ENCODE measurements around the gene MEIOB. TPM values are rescaled to one million over a fixed set of nuclear protein-coding genes. Genes with fewer than 3 reads are reported as not detected.

MEIOB gene
- total RNA-seq, 2 experiments from 2014 or later, result not detected

DNA sequence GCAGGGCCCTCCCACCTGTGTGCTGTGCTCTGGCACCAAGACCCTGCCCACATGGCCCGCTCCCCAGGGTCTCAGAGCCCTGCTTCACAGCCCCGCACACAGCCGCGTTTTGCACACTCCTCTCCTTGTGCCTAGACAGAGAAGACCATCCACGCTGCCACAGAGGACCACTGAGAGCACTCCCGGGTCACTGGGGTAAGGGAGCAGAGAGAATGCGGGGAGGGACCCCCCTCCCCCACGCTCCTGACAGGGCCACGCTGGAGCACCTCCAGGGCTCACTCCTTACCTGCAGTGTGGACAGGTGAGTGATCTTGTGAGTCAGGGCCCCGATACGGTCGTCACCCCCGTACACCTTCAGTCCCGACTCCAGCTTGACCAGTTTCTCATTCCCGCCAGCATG lies 52.4 kb downstream of the MEIOB start:
- peaks cover 65% of the 10 kb centered on the region for H3K36me3 ChIP-seq (ENCODE audit: insufficient read depth, low read length)
- Mint-ChIP-seq H3K4me1 (ENCODE audit: low read depth) (peaks cover 3% of the 10 kb centered on the region), H3K36me3 (ENCODE audit: low read depth) (peaks cover 24% of the 10 kb centered on the region), H3K27me3 (no peaks in the 10 kb centered on the region), H3K27ac (no peak overlapping the region), H3K9me3 (no peaks in the 10 kb centered on the region), H3K4me3 (no peak overlapping the region)
- TF ChIP-seq CTCF (IDR thresholded peaks at IDR 0.05), result no peak
- H3K27me3 ChIP-seq (ENCODE audit: control insufficient read depth in 1 of 2, insufficient read depth in 2 of 2, low read length in 2 of 2), result no peaks in the 10 kb centered on the region
- CTCF ChIA-PET, result no interaction called here
- H3K27ac ChIP-seq (ENCODE audit: low read depth in 1 of 2, low read length in 2 of 2), result no peak overlapping the region
- intact Hi-C loops (cut with DNase I, micrococcal nuclease), result no loop called here
- DNase-seq (no peak), ATAC-seq (ENCODE audit: poor library complexity) (no peak)
- peaks cover 19% of the 10 kb centered on the region for H3K4me1 ChIP-seq (ENCODE audit: insufficient read depth, low read length)
- no peak overlapping the region for H3K4me3 ChIP-seq (ENCODE audit: low read length)
- POLR2A ChIA-PET, result no interaction called here
- no peaks in the 10 kb centered on the region for H3K9me3 ChIP-seq (ENCODE audit: control insufficient read depth in 1 of 2, insufficient read depth in 1 of 2, low read length in 2 of 2)

DNA sequence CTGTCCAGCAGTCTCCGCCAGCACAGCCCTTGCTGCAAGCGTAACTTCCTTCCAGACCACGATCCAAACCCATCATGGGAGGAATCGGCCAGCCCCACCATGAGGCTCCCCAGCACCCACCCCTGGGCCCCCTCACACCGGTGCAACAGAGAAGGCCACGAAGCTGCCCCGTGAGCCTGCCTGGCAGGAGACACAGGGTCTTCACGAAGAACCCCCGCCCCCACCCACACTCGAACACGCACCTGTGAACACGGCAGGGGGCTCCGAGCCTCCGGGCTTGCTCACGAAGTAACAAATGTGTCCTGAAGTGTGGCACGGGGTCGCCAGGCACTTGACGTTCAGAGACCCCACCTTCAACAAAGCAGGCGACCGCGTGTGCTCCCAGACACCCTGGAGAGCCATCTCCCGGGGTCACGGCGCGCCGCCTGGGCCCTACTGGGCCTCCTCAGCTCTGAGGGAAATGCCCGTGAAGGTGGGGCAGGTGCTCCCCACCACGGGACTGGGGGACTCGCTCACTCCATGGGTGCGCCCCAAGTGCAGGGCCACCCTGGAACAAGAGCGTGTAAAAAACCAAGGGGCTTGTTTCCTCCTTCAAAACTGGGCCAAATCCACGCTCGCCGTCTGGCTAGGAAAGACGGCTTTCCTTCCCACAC lies 53.0 kb downstream of the MEIOB start:
- Mint-ChIP-seq H3K27ac (no peak overlapping the region), H3K4me3 (no peak overlapping the region), H3K4me1 (ENCODE audit: low read depth) (no peaks in the 10 kb centered on the region), H3K27me3 (no peaks in the 10 kb centered on the region), H3K36me3 (ENCODE audit: low read depth) (peaks cover 24% of the 10 kb centered on the region), H3K9me3 (no peaks in the 10 kb centered on the region)
- DNase-seq (no peak), ATAC-seq (ENCODE audit: poor library complexity) (no peak)
- Histone ChIP-seq H3K4me3 (ENCODE audit: low read length) (no peak overlapping the region), H3K9me3 (ENCODE audit: control insufficient read depth in 1 of 2, insufficient read depth in 1 of 2, low read length in 2 of 2) (no peaks in the 10 kb centered on the region), H3K36me3 (ENCODE audit: insufficient read depth, low read length) (peaks cover 66% of the 10 kb centered on the region), H3K27ac (ENCODE audit: low read depth in 1 of 2, low read length in 2 of 2) (no peak overlapping the region), H3K27me3 (ENCODE audit: control insufficient read depth in 1 of 2, insufficient read depth in 2 of 2, low read length in 2 of 2) (no peaks in the 10 kb centered on the region), H3K4me1 (ENCODE audit: insufficient read depth, low read length) (peaks cover 13% of the 10 kb centered on the region)
- intact Hi-C loops (cut with DNase I, micrococcal nuclease), result no loop called here
- TF ChIP-seq CTCF (IDR thresholded peaks at IDR 0.05), result no peak
- POLR2A ChIA-PET, result no interaction called here
- CTCF ChIA-PET, result no interaction called here

GRCh38 chr16:1818204-1818872 lies 53.6 kb downstream of the MEIOB start:
- H3K4me1 Mint-ChIP-seq (ENCODE audit: low read depth), result peaks cover 2% of the 10 kb centered on the region
- no peak overlapping the region for H3K4me3 Mint-ChIP-seq
- H3K9me3 ChIP-seq (ENCODE audit: control insufficient read depth in 1 of 2, insufficient read depth in 1 of 2, low read length in 2 of 2), result no peaks in the 10 kb centered on the region
- peaks cover 72% of the 10 kb centered on the region for H3K36me3 ChIP-seq (ENCODE audit: insufficient read depth, low read length)
- H3K27ac ChIP-seq (ENCODE audit: low read depth in 1 of 2, low read length in 2 of 2), result no peak overlapping the region
- H3K36me3 Mint-ChIP-seq (ENCODE audit: low read depth), result peaks cover 29% of the 10 kb centered on the region
- no peaks in the 10 kb centered on the region for H3K27me3 ChIP-seq (ENCODE audit: control insufficient read depth in 1 of 2, insufficient read depth in 2 of 2, low read length in 2 of 2)
- H3K27me3 Mint-ChIP-seq, result no peaks in the 10 kb centered on the region
- CTCF ChIA-PET, result no interaction called here
- ATAC-seq (ENCODE audit: poor library complexity) (no peak), DNase-seq (no peak)
- peaks cover 9% of the 10 kb centered on the region for H3K4me1 ChIP-seq (ENCODE audit: insufficient read depth, low read length)
- POLR2A ChIA-PET, result no interaction called here
- no peak overlapping the region for H3K4me3 ChIP-seq (ENCODE audit: low read length)
- H3K27ac Mint-ChIP-seq, result no peak overlapping the region
- TF ChIP-seq CTCF (IDR thresholded peaks at IDR 0.05), result no peak
- no peaks in the 10 kb centered on the region for H3K9me3 Mint-ChIP-seq
- intact Hi-C loops (cut with DNase I, micrococcal nuclease), result no loop called here

Measured in CD4-positive, alpha-beta T cell (primary cell).